OCI-LY1 (cell line): ENCODE measurements around the gene DOCK3.

Source experiments
- H2AFZ ChIP-seq: fragments of 200-600 bp; sonication (generic), shearing (Covaris generic); 2 replicates; pipeline ENCODE4 v1.6.0; 2014; ENCODE audit warnings: antibody characterized with exemption, mild to moderate bottlenecking, low read length
- H3F3A ChIP-seq: fragments of 200-600 bp; sonication (generic), shearing (Covaris generic); 2 replicates; pipeline ENCODE4 v1.6.0; 2014; ENCODE audit warnings: mild to moderate bottlenecking, antibody characterized with exemption, low read length, moderate library complexity; ENCODE audit not compliant: insufficient read depth
- H3K27ac ChIP-seq: fragments of 200-600 bp; sonication (generic); 2 replicates; pipeline ENCODE4 v1.5.1; 2014; ENCODE audit warnings: low read length, mixed run types, mild to moderate bottlenecking, low read depth; ENCODE audit not compliant: poor library complexity, severe bottlenecking
- H3K27me3 ChIP-seq: fragments of 200-600 bp; sonication (generic); 2 replicates; pipeline ENCODE4 v1.6.0; 2014; ENCODE audit warnings: antibody characterized with exemption, mild to moderate bottlenecking, low read length, moderate library complexity; ENCODE audit not compliant: insufficient read depth
- H3K36me3 ChIP-seq: fragments of 200-600 bp; sonication (generic); 2 replicates; pipeline ENCODE4 v1.6.1; 2014; ENCODE audit warnings: mild to moderate bottlenecking, antibody characterized with exemption, low read length, moderate library complexity, mixed read lengths; ENCODE audit not compliant: insufficient read depth
- H3K4me1 ChIP-seq: fragments of 200-600 bp; sonication (generic); 2 replicates; pipeline ENCODE4 v1.5.1; 2014; ENCODE audit warnings: mild to moderate bottlenecking, low read length, moderate library complexity; ENCODE audit not compliant: insufficient read depth, severe bottlenecking
- H3K4me2 ChIP-seq: fragments of 200-600 bp; sonication (generic), shearing (Covaris generic); 2 replicates; pipeline ENCODE4 v1.6.1; 2014; ENCODE audit warnings: low read length
- H3K4me3 ChIP-seq: fragments of 200-600 bp; sonication (generic); 2 replicates; pipeline ENCODE4 v1.5.1; 2014; ENCODE audit warnings: low read length, low read depth, mild to moderate bottlenecking, mixed read lengths; ENCODE audit not compliant: poor library complexity, severe bottlenecking
- H3K79me2 ChIP-seq: fragments of 200-600 bp; shearing (Covaris generic); 2 replicates; pipeline ENCODE4 v1.6.1; 2016; ENCODE audit warnings: mixed run types, low read length, mixed read lengths; ENCODE audit not compliant: insufficient read depth
- H3K9ac ChIP-seq: fragments of 200-600 bp; sonication (generic), shearing (Covaris generic); 2 replicates; pipeline ENCODE4 v1.6.1; 2014; ENCODE audit warnings: mild to moderate bottlenecking, low read length, mixed read lengths
- H3K9me2 ChIP-seq: fragments of 200-600 bp; sonication (generic), shearing (Covaris generic); 2 replicates; pipeline ENCODE4 v1.6.1; 2014; ENCODE audit warnings: low read depth, mild to moderate bottlenecking, low read length, mixed read lengths
- H3K9me3 ChIP-seq: fragments of 200-600 bp; shearing (Covaris generic); 2 replicates; pipeline ENCODE4 v1.6.1; 2014; ENCODE audit warnings: low read length, mixed read lengths
- H4K20me1 ChIP-seq: fragments of 200-600 bp; sonication (generic), shearing (Covaris generic); 2 replicates; pipeline ENCODE4 v1.6.0; 2016; ENCODE audit warnings: mild to moderate bottlenecking, low read length; ENCODE audit not compliant: insufficient read depth
- EZH2 ChIP-seq: fragments of 200-600 bp; sonication (generic), shearing (Covaris generic); IDR thresholded peaks from 2 replicates; pipeline ENCODE4 v1.8.0; 2017; ENCODE audit warnings: borderline replicate concordance, mixed run types, mild to moderate bottlenecking, antibody characterized with exemption, low read length, moderate library complexity, mixed read lengths
- TF ChIP-seq, protein P1 (sequence below): fragments of 200-600 bp; sonication (generic), shearing (Covaris generic); IDR thresholded peaks from 2 replicates; pipeline ENCODE4 v1.5.1; 2017; ENCODE audit warnings: mild to moderate bottlenecking, antibody characterized with exemption, low read length, moderate library complexity, mixed read lengths

The DOCK3 gene

DNA sequence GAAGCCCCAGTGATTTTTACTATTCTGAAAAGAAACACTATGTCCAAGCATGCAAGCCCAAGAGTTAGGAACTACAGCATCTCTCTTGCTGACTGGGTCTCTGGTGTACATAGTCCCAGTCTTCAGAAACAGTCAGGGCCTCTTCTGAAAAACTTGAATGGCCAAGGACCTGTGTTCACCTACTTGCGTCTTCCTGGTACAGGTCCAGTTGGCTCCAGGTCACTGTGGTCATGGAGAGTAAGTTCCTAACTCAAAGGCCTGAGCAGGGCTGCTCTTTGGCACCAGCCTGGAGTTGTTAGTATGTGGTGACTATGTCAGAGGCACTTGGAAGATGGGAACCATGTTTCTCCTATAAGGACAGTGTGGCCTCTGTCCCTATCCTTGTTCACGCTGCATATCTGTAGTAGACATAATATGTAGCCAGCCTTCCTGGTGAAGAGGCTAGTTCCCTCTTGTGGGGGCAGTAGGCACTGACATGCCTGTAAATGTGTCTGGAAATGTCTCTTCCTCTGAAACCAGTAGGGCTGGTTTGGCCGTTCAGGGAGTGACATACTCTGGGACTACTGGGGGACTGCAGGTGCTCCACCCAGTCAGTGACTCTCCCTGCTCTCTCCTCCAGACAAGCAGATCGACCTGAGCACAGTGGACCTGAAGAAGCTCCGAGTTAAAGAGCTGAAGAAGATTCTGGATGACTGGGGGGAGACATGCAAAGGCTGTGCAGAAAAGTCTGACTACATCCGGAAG is 713.7 kb downstream of the DOCK3 start:
- H2AFZ ChIP-seq = no peak overlapping the region
- H3K9me2 ChIP-seq = no peaks in the 10 kb centered on the region
- peaks cover 75% of the 10 kb centered on the region for H3K4me1 ChIP-seq
- peak overlapping the region; percentile 26 for H3K27ac ChIP-seq
- peak overlapping the region; percentile 92 for H3K4me2 ChIP-seq
- TF ChIP-seq, protein P1, sequence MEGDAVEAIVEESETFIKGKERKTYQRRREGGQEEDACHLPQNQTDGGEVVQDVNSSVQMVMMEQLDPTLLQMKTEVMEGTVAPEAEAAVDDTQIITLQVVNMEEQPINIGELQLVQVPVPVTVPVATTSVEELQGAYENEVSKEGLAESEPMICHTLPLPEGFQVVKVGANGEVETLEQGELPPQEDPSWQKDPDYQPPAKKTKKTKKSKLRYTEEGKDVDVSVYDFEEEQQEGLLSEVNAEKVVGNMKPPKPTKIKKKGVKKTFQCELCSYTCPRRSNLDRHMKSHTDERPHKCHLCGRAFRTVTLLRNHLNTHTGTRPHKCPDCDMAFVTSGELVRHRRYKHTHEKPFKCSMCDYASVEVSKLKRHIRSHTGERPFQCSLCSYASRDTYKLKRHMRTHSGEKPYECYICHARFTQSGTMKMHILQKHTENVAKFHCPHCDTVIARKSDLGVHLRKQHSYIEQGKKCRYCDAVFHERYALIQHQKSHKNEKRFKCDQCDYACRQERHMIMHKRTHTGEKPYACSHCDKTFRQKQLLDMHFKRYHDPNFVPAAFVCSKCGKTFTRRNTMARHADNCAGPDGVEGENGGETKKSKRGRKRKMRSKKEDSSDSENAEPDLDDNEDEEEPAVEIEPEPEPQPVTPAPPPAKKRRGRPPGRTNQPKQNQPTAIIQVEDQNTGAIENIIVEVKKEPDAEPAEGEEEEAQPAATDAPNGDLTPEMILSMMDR = peak; percentile 26; the same call in 1 of the 2 replicates
- TF ChIP-seq EZH2 = no peak
- H3F3A ChIP-seq = peaks cover 11% of the 10 kb centered on the region; the same call in 1 of the 2 replicates
- peaks cover 60% of the 10 kb centered on the region for H3K36me3 ChIP-seq
- no peaks in the 10 kb centered on the region for H4K20me1 ChIP-seq
- no peaks in the 10 kb centered on the region; the same call in 1 of the 2 replicates for H3K9me3 ChIP-seq
- no peak overlapping the region; the same call in 1 of the 2 replicates for H3K9ac ChIP-seq
- H3K27me3 ChIP-seq = no peaks in the 10 kb centered on the region
- peaks cover 26% of the 10 kb centered on the region for H3K79me2 ChIP-seq
- peak overlapping the region; percentile 87 for H3K4me3 ChIP-seq

DNA sequence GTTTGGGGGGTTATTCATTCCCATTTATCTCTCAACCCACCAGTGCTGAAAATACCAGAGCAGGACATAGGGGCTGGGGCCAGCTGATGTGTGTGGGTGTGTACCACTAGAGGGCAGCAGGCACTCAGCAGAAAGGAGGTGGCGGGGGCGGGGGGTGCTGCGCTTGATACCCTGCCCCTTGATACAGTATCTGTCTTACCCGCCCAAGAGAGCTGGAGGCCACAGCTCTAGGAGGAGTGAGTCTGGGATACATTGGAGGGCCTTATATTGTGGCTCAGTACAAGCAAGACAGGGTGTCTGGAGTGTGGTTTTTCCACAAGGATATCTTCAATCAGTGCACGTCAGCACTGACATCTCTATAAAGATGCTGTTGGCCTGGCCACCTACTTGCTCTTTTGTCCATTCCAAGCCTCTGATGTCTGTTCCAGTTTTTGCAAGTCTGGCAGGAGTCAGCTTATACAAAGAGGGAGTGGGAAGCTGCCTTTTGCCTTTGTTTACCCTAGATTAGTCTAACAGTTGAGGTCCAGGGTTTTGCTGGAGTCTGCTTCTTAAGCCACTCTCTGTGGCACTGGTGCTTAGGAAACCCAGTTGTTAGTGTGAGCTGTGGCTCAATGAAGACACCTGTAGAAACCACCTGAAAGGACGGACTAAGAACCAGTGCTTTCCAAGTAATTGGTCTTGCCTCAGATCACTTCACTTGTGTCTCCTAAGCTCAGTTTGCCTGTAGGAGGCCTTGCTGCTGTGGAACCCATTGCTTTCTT is 714.9 kb downstream of the DOCK3 start:
- TF ChIP-seq, protein P1 = peak; percentile 90
- no peak for TF ChIP-seq EZH2
- peak overlapping the region; percentile 80; the same call in 1 of the 2 replicates for H3K9ac ChIP-seq
- H3K27me3 ChIP-seq = no peaks in the 10 kb centered on the region
- H3K27ac ChIP-seq = peak overlapping the region; percentile 62
- H3K79me2 ChIP-seq = peaks cover 33% of the 10 kb centered on the region
- no peak overlapping the region for H3K4me3 ChIP-seq
- no peak overlapping the region for H2AFZ ChIP-seq
- peaks cover 11% of the 10 kb centered on the region; the same call in 1 of the 2 replicates for H3F3A ChIP-seq
- no peaks in the 10 kb centered on the region for H3K9me2 ChIP-seq
- H3K4me2 ChIP-seq = peak overlapping the region; percentile 89
- no peaks in the 10 kb centered on the region; the same call in 1 of the 2 replicates for H3K9me3 ChIP-seq
- peaks cover 80% of the 10 kb centered on the region for H3K4me1 ChIP-seq
- H3K36me3 ChIP-seq = peaks cover 71% of the 10 kb centered on the region
- H4K20me1 ChIP-seq = no peaks in the 10 kb centered on the region

DNA sequence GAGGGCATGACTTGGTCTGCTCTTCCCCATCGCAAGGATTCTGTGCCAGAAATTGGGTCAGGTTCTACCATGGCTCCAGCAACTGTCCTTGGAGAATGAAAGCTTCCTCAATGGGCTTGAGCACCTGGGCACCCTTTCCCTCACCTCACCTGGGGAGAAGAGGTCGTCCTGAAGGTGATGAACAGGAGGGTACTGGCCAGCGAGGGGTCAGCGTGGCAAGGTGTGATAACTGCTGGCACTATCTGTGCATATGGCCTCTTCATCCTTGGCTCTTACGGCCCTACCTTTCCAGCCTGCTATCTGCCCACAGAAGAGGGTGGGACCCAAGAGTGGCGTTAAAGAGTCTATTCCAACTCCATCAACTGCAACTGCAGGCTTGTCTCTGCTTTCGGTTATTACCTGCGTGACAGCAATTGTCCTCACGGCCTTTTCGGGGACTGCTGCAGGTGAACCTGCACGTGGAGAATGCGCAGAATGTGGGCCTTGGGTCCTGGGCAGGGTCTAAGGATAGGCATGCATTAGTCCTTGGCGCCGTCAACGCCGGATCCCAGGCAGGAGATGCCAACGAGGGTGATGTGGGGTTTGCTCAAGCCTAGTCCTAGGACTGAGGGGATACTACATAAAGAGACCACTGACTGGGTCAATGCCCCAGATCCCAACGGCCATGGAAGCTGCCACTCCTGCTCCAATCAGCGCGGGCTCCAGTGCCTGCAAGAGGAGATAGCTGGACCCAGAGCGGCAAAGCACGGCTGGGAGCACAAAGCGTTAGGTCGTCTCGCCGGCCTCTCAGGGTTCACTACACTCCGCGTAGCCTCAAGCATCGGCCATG is 715.7 kb downstream of the DOCK3 start:
- Histone ChIP-seq H4K20me1 (no peaks in the 10 kb centered on the region), H3K9me2 (no peaks in the 10 kb centered on the region), H2AFZ (no peak overlapping the region), H3K4me3 (peak overlapping the region; percentile 68), H3K4me1 (peaks cover 89% of the 10 kb centered on the region), H3K79me2 (peaks cover 32% of the 10 kb centered on the region), H3K9ac (peak overlapping the region; percentile 80), H3K9me3 (no peaks in the 10 kb centered on the region; the same call in 1 of the 2 replicates), H3F3A (peaks cover 11% of the 10 kb centered on the region; the same call in 1 of the 2 replicates), H3K27ac (peak overlapping the region; percentile 62), H3K27me3 (no peaks in the 10 kb centered on the region), H3K36me3 (peaks cover 80% of the 10 kb centered on the region), H3K4me2 (peak overlapping the region; percentile 89)
- TF ChIP-seq, protein P1 = no peak; the same call in 1 of the 2 replicates
- TF ChIP-seq EZH2 = no peak
